Measurements from ENCODE around the gene PTPRN2.

PTPRN2 gene

GRCh38 chr7:157830331-157830730 lies 757.3 kb downstream of the PTPRN2 start:
- no peak for DNase-seq

GRCh38 chr7:157829491-157829890 lies 758.1 kb downstream of the PTPRN2 start:
- no peak for DNase-seq

GRCh38 chr7:157828881-157829280 lies 758.7 kb downstream of the PTPRN2 start:
- DNase-seq = no peak

DNA sequence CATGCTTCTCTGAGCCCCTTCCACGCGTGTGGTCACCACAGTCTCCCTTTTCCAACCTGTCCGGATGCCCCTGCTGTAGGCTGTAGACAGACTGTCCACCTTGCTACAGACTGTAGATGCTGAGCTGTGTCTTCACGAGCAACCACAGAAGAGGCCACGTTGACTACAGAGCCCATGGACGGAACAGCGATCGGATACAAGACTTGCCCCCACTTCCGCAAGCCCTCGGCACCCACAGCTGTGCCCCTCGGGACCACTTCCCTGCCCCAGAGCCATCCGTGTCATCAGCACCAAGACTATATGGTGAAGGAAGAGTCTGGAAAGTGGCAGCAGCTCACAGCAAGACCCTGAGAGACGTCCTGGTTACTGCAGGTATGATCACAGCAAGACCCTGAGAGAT lies 759.4 kb downstream of the PTPRN2 start:
- no peak for DNase-seq

DNA sequence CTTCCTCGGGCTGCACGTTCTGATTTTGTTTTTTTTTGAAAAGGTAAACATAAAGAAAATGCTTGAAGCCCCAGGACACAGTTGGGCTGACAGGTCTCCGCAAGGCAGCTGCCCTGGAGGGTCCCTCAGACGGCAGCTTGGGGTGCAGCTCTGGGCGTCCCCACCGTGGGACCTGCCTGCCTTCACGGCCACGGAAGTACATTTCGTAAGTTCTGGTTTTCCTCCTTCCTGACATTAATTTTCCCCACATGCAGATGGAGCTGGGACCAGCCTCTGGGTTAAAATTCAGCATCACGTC lies 759.8 kb downstream of the PTPRN2 start:
- no peak for DNase-seq

GRCh38 chr7:157827045-157827862 lies 760.4 kb downstream of the PTPRN2 start:
- DNase-seq = peak; percentile 5

DNA sequence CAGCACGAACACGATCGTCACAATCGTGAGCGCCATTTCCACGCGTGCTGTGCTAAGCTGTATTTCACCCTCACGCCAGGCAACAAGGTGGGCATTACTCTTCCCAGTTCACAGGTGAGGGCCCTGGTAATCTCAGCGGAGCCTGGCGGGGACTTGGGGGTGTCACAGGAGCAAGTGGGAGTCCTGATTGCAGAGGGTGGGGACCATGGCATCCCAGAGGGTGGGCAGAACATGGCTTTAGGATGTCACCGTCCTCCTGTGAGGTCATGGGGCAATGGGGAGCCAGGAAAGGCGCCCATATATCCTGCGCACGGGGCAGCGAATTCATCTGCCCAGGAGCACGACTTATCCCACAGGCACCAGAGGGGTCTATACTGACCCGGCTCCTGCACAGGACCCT lies 761.1 kb downstream of the PTPRN2 start:
- no peak for DNase-seq

DNA sequence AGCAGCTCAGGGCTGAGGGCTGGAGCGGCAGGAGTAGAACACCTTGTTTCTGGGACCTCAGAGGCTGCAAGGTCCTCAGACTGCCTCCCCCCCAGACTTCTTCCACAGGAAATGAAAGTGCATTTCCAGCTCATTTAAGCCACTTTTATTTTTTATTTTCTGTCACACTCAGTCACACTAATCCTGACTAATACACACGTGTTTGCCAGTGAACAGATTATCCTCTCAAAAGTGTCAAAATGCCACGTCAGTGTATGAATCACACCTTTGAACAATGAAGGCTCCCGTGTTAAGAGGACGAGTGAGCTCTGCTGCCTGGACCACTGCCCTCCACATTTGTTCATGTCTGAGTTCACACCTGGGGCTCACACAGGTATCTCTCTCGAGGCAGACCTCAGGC lies 762.3 kb downstream of the PTPRN2 start:
- DNase-seq = no peak

- DNase-seq = no peak
Measured at GRCh38 chr7:157824819-157825121, 762.9 kb downstream of the PTPRN2 start.

DNA sequence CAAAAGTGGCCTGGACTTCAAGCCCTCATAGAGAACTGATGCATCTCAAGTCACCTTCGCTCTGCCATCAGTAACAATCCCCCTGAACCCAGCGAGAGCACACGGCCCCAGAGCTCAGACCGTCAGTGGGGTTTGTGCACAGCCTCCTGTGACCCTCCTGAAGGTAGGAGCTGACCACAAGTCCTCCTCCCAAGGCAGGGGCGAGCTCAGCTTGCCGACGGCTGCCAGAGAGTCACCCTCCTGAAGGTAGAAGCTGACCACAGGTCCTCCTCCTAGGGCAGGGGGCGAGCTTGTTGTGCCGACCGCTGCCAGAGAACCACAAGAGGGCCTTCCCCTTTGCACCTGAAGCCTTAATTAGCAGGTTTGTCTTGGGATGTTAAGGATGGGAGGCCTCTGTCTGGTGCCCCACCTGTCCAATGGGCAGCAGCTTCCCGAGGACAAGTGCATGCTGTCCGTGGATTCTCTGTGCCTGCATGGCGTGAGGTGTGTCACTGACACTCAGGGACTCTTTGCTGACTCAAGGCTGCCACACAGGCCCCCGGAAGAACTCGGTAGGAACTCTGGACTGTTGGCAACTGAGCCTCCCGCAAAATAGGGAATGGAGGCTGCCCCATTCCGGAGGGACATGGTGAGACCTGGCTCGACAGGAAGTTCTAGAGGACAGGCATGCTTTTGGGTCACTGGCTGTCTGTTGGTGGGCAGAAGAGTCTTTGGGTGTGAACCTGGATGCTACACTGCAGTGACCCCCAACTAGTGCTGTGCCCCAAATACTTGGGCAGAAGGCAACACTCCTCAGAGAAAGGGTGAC lies 763.4 kb downstream of the PTPRN2 start:
- no peak for DNase-seq

- no peak for DNase-seq
Measured at GRCh38 chr7:157822688-157823031, 765.0 kb downstream of the PTPRN2 start.

DNA sequence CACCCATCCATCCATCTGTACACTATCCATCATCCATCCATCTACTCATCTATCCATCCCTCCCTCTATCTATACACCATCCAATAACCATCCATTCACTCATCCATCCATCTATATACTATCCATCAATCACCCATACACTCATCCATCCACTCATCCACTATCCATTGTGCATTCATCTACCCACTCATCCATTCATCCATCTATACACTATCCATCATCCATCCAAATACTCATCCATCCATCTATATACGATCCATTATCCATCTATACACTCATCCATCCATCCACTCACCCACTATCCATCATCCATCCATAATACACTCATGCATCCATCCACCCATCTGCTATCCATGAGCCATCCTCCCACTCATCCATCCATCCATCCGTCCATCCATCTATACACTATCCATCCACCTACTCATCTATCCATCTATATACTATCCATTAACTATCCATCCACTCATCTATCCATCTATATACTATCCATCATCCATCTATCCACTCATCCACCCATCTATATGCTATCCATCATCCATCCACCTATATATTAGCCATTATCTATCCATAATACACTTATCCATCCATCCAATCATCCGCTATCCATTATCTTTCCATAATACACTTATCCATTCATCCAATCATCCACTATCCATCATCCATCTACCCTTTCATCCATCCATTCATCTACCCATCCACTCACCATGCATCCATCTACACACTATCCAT lies 765.5 kb downstream of the PTPRN2 start:
- DNase-seq = no peak

DNA sequence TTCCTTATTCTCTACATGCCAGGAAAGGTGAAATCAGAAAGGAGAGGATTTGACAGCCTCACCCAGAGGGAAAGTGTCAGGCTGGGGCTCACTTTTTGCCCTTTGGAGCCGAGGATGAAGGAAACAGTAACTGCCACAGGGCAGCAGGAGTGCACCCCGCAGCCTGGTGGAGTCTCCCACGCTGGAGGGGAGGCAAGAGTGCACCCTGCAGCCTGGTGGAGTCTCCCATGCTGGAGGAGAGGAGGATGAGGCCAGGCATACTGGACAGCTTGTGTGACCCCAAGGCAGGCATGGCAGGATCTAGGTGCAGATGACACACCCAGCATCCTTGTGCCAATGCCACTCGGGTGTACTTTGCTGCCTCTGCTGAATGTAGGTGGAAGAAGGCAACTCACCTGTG lies 766.8 kb downstream of the PTPRN2 start:
- DNase-seq = no peak

DNA sequence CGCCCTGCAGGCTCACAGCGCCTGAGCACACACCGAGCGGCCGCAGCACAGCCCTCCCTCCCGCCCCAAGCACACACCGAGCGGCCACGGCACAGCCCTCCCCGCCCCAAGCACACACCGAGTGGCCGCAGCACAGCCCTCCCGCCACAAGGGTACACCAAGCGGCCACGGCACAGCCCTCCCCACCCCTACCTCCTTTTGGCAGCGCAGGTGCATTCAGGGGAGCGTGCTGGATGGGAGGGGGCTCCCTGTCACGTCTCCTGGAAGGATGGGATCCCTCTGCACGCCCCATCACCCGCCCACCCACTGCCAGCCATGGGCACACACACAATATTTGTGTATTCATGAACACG lies 768.2 kb downstream of the PTPRN2 start:
- no peak for DNase-seq

DNA sequence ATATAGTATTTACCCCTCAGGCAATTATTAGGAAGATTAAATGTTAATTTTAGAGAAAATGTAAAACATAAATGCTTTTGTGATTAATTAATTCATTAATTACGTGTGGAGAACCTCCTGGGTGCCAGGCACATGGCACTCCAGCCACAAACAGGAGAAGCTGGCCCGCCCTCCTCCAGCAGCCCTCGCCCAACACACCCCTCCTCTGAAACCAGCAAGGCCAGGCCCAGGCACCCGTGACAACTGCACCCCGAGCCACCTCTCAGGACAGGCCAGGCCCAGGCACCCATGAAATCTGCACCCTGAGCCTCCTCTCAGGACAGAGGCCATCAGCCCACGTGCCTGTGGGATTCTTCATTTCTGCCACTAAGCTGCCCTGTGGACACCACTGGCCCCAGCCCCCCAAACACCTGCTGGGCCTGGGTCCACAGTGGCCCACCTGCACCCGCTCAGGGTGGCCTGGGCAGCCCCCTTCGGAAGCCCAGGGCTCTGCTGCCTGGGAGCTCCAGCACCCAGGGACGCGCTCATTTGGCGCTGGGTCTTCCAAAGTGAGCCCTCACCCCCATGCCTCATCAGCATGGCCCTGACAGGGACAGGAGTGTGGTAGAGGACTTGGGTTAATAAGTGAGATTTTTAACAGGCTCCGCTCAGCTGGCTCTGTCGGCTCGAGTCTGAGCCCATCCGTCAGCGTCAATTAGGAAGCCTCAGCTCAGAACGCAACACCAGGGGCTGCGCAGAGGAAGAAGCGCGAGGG lies 768.7 kb downstream of the PTPRN2 start:
- DNase-seq = no peak

- no peak for DNase-seq
Measured at GRCh38 chr7:157817944-157818700, 769.5 kb downstream of the PTPRN2 start.

DNA sequence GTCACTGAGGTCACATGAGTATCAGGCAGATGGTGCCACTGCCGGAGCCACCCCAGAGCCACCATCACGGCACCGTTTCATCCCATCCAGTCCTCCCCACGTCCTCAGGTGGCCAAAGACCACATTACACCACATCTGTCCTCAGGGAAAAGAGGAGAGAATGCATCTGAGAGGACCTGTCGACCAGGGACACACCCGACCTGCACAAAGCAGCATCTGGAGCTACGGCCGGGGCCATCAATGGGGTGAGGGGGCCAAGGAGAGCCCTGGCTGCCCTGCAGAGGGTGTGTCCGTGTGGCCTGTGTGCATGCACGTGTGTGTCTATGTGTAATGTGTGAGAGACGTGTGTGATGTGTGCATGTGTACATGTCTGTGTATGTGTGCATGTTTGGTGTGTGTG lies 770.2 kb downstream of the PTPRN2 start:
- no peak for DNase-seq

DNA sequence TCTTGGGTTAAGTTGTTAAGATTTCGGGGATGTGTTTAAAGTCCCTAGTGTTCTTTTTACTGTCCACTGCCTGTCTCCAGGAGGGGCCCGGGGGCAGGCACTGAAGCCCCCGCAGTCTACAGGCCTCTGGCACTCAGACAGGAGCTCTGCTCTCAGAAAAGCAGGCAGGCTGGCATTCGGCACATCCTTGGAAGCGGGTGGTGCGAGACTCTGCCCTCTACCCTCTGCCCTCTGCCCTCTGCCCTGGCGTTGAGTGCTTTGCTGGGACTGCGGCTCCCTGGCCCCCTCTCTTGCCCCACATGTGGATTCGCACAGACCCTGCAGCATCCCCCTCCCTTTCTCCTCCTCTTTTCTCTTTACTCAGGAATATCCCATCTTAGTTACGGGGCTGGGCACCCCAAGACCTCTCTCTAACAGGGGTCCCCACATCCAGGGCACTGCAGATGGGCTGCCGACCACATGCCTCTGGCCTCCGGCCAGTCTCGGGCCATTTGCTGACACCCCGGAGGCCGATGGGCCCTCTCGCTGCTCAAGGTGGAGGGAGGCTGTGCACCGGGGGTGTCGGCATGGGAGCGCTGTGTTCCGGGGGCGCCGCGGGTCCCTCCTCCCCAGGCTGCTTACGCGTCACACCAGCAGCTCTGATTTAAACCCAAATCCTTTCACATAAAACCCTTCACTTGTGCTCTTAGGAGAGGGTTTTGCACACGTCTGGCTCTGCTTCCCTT lies 770.9 kb downstream of the PTPRN2 start:
- DNase-seq = no peak

- DNase-seq = no peak
Measured at GRCh38 chr7:157816086-157816485, 771.5 kb downstream of the PTPRN2 start.

DNA sequence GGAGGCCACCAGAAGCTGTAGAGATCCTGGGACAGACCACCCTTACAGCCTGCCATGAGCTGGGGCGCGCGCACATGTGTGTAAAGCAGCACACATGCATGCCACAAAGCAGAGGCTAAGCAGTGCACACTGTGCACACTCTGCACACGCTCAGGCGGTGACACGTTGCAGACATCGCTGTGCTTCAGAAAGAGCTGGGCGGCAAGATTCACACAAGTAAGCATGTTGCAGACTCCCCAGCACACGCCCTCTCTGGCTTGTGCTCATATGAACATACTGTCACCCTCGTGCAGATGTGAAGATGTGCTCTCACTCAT lies 772.0 kb downstream of the PTPRN2 start:
- DNase-seq = no peak

DNA sequence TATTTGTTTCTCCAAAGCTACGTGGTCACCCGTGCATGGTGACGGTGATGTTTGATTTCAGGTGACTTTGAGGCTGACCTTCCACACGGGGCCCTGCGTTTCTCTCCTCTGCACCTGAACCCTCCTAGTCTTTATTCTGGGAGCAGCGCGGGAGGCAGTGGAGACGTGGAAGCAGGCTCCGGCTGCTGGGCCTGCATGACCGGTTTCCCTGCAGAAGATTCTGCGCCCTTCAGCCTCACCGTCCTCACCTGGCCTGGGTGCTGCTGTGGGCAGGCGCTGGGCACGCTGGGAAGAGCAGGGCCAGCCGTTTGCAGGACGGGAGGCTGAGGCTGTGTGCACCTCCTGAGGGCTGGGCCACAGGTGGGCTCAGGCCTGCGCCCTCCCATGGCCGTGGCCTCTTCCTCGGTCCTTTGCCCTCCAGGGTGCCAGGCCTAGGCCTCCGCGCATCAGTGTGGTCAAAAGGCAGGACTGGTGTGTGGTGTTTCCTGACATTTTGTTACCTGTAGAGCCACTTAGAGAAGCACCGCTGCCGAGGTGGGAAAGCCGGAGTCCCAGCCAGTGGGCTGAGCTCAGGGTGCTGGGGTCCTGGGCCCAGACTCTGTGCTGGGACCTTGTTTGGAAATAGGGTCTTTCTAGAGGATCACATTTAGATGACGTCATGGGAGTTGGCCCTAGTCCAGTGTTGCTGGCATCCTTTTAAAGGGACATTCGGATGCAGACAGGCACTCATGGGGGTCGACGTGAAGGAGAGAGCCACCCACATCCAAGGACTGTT lies 772.5 kb downstream of the PTPRN2 start:
- no peak for DNase-seq
